ENCODE data around the gene OIP5.
A peak's percentile ranks its signal among the peaks of the same experiment; 100 is the strongest.
"Not testable (repeated sequence)": the region's sequence is repeated elsewhere in the genome, so short reads cannot be mapped to it uniquely, and the experiment has no call there.

The OIP5 gene

DNA sequence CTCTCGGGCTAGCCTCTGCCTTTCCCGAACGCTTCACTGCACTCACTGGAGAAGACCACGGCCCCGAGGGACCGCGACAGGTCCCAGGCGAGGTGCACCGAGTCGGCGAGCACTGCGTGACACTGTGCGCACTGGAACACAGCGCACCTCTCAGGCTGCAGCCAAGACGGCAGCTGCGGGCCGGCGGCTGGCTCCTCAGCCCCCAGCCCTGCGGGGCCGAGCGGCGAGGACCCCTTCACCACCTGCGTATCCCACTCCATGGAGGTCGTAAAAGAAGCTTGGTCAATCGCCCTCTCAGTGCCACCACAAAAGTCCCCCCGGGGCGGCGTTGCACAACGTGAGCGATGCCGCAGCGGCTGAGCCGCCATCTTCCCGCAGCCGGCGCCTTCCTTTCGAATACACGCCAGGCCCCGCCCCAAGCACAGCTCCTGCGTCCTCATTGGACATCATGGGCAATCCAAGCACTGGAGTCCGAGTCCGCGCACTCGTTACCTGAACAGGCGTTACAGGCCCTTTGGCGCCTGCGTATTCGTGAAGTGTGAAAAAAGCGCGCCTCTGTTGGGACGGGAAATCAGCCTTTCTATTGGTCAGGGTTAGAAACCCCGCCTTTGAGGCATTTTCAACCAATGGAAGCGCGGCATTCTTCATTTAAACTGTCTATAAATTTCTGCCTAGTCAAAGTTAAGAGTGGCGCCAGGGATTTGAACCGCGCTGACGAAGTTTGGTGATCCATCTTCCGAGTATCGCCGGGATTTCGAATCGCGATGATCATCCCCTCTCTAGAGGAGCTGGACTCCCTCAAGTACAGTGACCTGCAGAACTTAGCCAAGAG lies at the start of gene OIP5, which contains the start of gene NUSAP1:
TSS of gene OIP5 (minus strand) at position 398 of the 832 bp plus-strand sequence. CDS start at position 368, 30 bp downstream.
TSS of gene NUSAP1 (plus strand) at position 688 of the 832 bp plus-strand sequence. CDS start at position 765, 77 bp downstream.
- DNase-seq, result peak; percentile 99

DNA sequence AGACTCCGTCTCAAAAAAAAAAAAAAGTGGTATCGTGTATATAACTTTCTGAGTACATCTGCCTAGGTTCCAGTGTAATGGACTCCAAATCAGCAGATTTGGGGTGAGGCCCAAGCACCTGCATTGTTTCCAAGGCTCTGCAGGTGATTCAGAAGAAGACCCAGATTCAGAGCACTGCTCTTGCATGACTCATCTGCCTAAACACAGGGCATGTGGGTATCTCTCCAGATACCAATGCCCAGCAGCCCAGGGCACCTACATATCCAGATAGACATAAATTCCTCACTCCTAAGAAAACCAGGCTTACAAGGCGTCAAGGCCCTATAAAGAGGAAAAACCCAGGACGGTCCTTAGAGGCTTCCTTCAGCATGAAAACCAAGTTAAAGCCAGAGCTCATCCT lies 45.6 kb upstream of the OIP5 start:
- DNase-seq, result no peak

GRCh38 chr15:41367418-41367817 lies 35.0 kb upstream of the OIP5 start:
- DNase-seq, result no peak

- no peak for DNase-seq
These were observed 22.0 kb upstream of the OIP5 start for GRCh38 chr15:41354371-41354770.

DNA sequence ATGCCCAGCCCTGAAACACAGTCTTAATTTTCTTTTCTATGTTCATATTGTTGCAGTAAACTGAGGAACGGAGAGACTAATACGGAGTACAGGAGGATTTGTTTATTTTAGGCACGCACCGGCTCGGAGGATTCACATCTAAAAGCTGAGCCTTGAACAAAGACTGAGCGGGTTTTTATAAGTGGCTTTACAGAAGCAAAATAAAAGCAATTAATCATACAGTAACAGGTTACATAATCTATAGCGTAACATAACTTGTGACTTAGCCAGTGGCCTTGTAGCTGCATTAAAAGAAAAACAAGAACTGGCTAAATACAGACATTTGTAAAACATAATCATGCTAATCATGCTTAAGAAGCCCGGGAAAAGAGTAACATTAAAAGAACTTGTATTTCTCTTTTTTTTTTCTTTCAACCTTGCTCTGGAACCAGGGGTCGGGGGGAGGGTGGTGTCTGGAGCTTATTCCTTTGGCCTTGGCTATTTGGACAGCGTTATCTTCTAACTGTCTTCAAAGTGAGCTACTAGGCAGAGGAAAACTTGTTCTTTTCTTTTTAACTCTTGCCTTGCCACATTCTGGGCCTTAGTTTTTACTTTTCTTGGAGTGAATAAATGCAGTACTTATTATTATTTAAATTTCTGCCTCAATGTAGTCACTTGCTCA lies 17.8 kb upstream of the OIP5 start:
- DNase-seq, result no peak

- no peak for DNase-seq
These were observed 14.8 kb upstream of the OIP5 start for GRCh38 chr15:41347236-41347635.

DNA sequence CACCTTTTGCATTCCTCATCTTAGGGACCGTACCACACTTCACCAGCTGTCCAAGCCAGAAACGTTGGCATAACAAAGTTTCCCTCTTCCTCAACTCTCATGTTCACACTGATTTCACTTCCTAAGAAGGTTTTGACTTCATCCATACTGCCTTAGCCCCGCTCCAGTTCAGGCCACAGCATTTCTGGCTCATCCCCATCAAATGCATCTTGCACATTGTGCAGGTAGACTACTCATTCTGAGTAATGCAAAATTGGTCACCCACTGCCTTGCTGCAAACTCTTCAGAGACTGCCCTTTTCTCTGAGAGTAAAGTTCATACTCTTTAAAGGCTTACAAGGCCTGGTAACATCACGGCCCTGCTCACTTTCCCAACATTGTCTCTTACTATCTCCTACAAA lies 9.1 kb upstream of the OIP5 start:
- no peak for DNase-seq

GRCh38 chr15:41340189-41340695 lies 7.9 kb upstream of the OIP5 start:
- DNase-seq, result no peak

DNA sequence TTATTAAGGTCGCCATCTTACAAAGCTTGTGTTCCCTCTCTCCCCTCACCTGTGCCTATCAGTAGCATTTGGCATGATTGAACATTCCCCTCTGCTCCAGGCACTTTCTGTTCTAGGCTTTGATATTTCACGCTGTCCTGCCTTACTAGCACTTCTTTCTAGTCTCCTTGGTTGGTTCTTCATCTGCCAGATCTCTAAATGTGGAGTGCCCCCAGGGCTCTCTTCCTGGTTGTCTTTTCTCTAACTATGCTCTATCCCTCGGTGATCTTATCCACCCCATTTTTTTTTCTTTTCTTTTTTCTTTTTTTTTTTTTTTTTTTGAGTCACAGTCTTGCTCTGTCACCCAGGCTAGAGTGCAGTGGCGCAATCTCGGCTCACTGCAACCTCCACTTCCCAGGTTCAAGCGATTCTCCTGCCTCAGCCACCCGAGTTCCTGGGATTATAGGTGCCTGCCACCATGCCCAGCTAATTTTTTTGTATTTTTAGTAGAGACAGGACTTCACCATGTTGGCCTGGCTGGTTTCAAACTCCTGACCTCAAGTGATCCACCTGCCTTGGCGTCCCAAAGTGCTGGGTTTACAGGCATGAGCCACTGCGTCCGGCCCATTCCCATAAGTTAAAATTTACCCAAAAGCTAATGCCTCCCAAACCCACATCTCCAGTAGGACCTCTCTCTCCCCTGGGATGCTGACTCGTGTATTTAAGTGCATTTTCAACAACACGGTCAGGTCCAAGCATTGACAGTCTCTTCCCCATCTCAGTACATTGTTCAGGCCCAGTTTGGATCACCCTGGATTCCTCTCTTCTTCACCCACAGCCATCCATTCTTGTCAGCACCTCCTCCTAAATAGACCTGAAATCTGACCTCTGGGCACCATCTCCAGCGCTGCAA lies 5.5 kb upstream of the OIP5 start:
- DNase-seq, result no peak

- no peak for DNase-seq
These were observed 4.7 kb upstream of the OIP5 start for GRCh38 chr15:41337047-41337446.

GRCh38 chr15:41336549-41336948 lies 4.2 kb upstream of the OIP5 start:
- no peak for DNase-seq

- no peak for DNase-seq
These were observed 2.1 kb upstream of the OIP5 start for GRCh38 chr15:41334293-41335120.

GRCh38 chr15:41333026-41333562 lies 703 bp upstream of the OIP5 start:
- DNase-seq, result no peak

- DNase-seq, result no peak
These were observed 578 bp downstream of the OIP5 start for GRCh38 chr15:41331833-41332193.

- DNase-seq, result no peak
These were observed 1.1 kb downstream of the OIP5 start for GRCh38 chr15:41331281-41331680.

- no peak for DNase-seq
These were observed 8.8 kb downstream of the OIP5 start for GRCh38 chr15:41323611-41324010.

GRCh38 chr15:41320805-41321330 lies 11.5 kb downstream of the OIP5 start:
- not testable (repeated sequence) for DNase-seq

- no peak for DNase-seq
These were observed 23.0 kb downstream of the OIP5 start for GRCh38 chr15:41309226-41309905.

DNA sequence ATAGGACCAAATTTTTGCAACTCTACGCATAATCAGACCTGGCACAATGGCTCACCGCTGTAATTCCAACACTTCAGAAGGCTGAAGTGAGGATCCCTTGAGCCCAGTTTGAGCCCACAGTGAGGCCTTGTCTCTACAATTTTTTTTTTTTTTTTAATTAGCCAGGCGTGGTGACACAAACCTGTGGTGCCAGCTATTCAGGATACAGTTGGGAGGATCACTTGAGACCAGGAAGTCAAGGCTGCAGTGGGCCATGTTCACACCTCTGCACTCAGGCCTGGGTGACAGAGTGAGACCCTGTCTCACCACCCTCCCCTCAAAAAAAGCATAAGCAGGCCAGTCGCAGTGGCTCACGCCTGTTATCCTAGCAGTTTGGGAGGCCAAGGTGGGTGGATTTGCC lies 24.7 kb downstream of the OIP5 start:
- DNase-seq, result no peak

- no peak for DNase-seq
These were observed 28.1 kb downstream of the OIP5 start for GRCh38 chr15:41304149-41304770.
